SK-N-SH treated with all-trans-retinoic acid at 6 μM for 48 hours (cell line): ENCODE measurements around the gene CAVIN2.
"Not testable (repeated sequence)": the region's sequence is repeated elsewhere in the genome, so short reads cannot be mapped to it uniquely, and the experiment has no call there.

Experiments used
- ATAC-seq: fragments of 200-7000 bp; cut with Tn5 transposase; 3 replicates; pipeline ENCODE4 v1.9.1; 2020; ENCODE audit warnings: mild to moderate bottlenecking, moderate library complexity
- ARNTL ChIP-seq: fragments of 450-650 bp; formaldehyde crosslinking; IDR thresholded peaks from 2 replicates; pipeline ENCODE4 v1.5.0; 2020; ENCODE audit warnings: low read depth, mild to moderate bottlenecking, moderate library complexity, borderline replicate concordance
- BACH2 ChIP-seq: fragments of 250-450 bp; sonication (Bioruptor Pico); IDR thresholded peaks from 2 replicates; pipeline ENCODE4 v1.9.0; 2021; ENCODE audit warnings: mild to moderate bottlenecking, borderline replicate concordance
- ESRRG ChIP-seq: fragments of 250-450 bp; sonication (Bioruptor Pico); IDR thresholded peaks from 2 replicates; pipeline ENCODE4 v1.6.1; 2021; ENCODE audit warnings: mild to moderate bottlenecking
- GLIS3 ChIP-seq: fragments of 250-450 bp; sonication (Bioruptor Pico); IDR thresholded peaks from 2 replicates; pipeline ENCODE4 v1.5.0; 2020; ENCODE audit warnings: mild to moderate bottlenecking, moderate library complexity
- OSR1 ChIP-seq: fragments of 250-450 bp; sonication (Bioruptor Pico); IDR thresholded peaks from 2 replicates; pipeline ENCODE4 v1.8.0; 2022; ENCODE audit warnings: moderate library complexity, mild to moderate bottlenecking, inconsistent platforms
- POU6F1 ChIP-seq: fragments of 250-450 bp; sonication (Bioruptor Pico); IDR thresholded peaks from 2 replicates; pipeline ENCODE4 v1.8.0; 2021; ENCODE audit warnings: low read depth, mild to moderate bottlenecking, moderate library complexity, borderline replicate concordance
- SNAI2 ChIP-seq: fragments of 250-450 bp; sonication (Bioruptor Pico); IDR thresholded peaks from 2 replicates; pipeline ENCODE4 v1.5.0; 2020; ENCODE audit warnings: mild to moderate bottlenecking, moderate library complexity
- TCF4 ChIP-seq: fragments of 250-450 bp; sonication (Bioruptor Pico); IDR thresholded peaks from 2 replicates; pipeline ENCODE4 v1.8.0; 2021; ENCODE audit warnings: mild to moderate bottlenecking, moderate library complexity, borderline replicate concordance
- TOX ChIP-seq: fragments of 250-450 bp; sonication (Bioruptor Pico); IDR thresholded peaks from 2 replicates; pipeline ENCODE4 v1.8.0; 2021; ENCODE audit warnings: mild to moderate bottlenecking, moderate library complexity, borderline replicate concordance
- TSHZ2 ChIP-seq: fragments of 250-450 bp; sonication (Bioruptor Pico); IDR thresholded peaks from 2 replicates; pipeline ENCODE4 v1.5.0; 2020; ENCODE audit warnings: mild to moderate bottlenecking, moderate library complexity
- ZC3H10 ChIP-seq: fragments of 250-450 bp; sonication (Bioruptor Pico); IDR thresholded peaks from 2 replicates; pipeline ENCODE4 v1.5.1; 2021; ENCODE audit warnings: mild to moderate bottlenecking, moderate library complexity
- ZFP30 ChIP-seq: fragments of 450-650 bp; formaldehyde crosslinking; IDR thresholded peaks from 2 replicates; pipeline ENCODE4 v1.5.0; 2022; ENCODE audit warnings: mild to moderate bottlenecking, moderate library complexity
- ZNF565 ChIP-seq: fragments of 450-650 bp; formaldehyde crosslinking; conservative IDR thresholded peaks from 2 replicates; pipeline ENCODE4 v1.5.0; 2020; ENCODE audit warnings: low read depth, mild to moderate bottlenecking, moderate library complexity
- ZNF70 ChIP-seq: fragments of 450-650 bp; formaldehyde crosslinking; IDR thresholded peaks from 2 replicates; pipeline ENCODE4 v1.5.0; 2020; ENCODE audit warnings: mild to moderate bottlenecking, moderate library complexity
- ZNF8 ChIP-seq: fragments of 450-650 bp; formaldehyde crosslinking; IDR thresholded peaks from 2 replicates; pipeline ENCODE4 v1.5.0; 2020; ENCODE audit warnings: mild to moderate bottlenecking, moderate library complexity

CAVIN2 gene

DNA sequence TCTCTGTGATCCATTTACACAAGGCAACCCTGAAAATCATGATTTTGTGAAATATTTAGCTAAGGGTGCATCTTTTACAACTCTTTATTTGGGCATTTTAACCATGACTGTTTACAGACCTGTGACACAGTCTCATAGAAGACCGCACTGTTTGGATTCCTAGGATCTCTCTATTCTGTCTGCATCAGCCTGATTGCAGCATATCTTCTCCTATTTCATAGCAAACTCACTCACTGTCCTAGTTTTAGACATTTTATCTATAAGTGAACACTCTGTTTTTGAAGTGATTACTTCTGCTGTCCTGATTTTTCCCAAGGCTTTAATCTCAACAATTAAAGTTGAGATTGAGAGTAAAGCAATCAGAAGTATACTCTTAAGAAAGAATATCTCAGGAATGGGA is 56.2 kb downstream of the CAVIN2 start:
- no peak for ATAC-seq
- no peak for TF ChIP-seq GLIS3 (CRISPR knock-in tag)
- no peak for TF ChIP-seq SNAI2 (CRISPR knock-in tag)
- no peak for TF ChIP-seq ZNF8
- no peak for TF ChIP-seq ZFP30 (CRISPR knock-in tag)

DNA sequence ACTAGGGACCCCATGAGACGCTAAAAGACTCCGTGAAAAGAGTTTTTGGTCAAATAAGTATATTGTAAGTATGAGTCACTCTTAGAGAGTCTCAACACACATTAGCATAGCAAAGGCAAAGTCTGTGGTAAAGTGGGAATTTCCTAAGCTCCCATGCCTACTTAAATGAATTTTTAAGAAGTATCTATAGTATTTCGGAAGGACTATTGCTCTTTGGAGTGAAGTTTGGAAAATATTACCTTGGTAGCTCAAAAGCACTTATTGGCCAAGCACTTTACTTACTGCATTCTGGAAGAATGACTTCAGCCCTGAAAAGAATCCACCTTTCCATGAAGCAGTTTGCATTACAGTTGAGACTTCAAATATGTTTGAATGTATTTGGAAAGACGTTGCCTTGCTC is 57.1 kb downstream of the CAVIN2 start:
- ATAC-seq = no peak
- TF ChIP-seq OSR1 (CRISPR knock-in tag) (no peak), ZNF8 (no peak), SNAI2 (CRISPR knock-in tag) (no peak), ZC3H10 (CRISPR knock-in tag) (no peak), ZFP30 (CRISPR knock-in tag) (no peak), ESRRG (CRISPR knock-in tag) (no peak)

- TF ChIP-seq SNAI2 (CRISPR knock-in tag) (no peak), ZNF8 (no peak), TCF4 (CRISPR knock-in tag) (no peak), BACH2 (CRISPR knock-in tag) (no peak), ESRRG (CRISPR knock-in tag) (no peak), ZNF70 (CRISPR knock-in tag) (no peak), ZC3H10 (CRISPR knock-in tag) (no peak), TSHZ2 (CRISPR knock-in tag) (no peak), ARNTL (CRISPR knock-in tag) (no peak), POU6F1 (CRISPR knock-in tag) (no peak), OSR1 (CRISPR knock-in tag) (no peak), TOX (CRISPR knock-in tag) (no peak), GLIS3 (CRISPR knock-in tag) (no peak), ZNF565 (no peak)
- no peak for ATAC-seq
Measured at GRCh38 chr2:191786694-191787093, 60.2 kb downstream of the CAVIN2 start.

DNA sequence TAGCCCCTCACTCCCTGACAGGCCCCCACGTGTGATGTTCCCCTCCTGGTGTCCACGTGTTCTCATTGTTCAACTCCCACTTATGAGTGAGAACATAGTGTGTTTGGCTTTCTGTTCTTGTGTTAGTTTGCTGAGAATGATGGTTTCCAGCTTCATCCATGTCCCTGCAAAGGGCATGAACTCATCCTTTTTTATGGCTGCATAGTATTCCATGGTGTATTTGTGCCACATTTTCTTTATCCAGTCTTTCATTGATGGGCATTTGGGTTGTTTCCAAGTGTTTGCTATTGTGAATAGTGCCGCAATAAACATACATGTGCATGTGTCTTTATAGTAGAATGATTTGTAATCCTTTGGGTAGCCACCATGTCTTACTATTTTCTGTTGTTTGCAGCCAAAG is 61.2 kb downstream of the CAVIN2 start:
- not testable (repeated sequence) for ATAC-seq
